NCI-H1417 treated with DMSO at 0.1 percent for 48 hours (cell line): Measurements from ENCODE around the gene CMTM7.

Source experiments
- DNase-seq: peaks from one replicate; lab custom pipeline; 2025; lab: John Stamatoyannopoulos, UW

Gene CMTM7

GRCh38 chr3:32391643-32392535 lies at the start of gene CMTM7:
Gene CMTM7, plus strand, starts transcription at chr3:32391853. Its CDS starts 54 bp downstream, at chr3:32391907.
- DNase-seq: no peak

- DNase-seq: no peak
Measured at GRCh38 chr3:32347343-32348125, 44.1 kb upstream of the CMTM7 start.

GRCh38 chr3:32349184-32349583 lies 42.5 kb upstream of the CMTM7 start:
- DNase-seq: no peak

DNA sequence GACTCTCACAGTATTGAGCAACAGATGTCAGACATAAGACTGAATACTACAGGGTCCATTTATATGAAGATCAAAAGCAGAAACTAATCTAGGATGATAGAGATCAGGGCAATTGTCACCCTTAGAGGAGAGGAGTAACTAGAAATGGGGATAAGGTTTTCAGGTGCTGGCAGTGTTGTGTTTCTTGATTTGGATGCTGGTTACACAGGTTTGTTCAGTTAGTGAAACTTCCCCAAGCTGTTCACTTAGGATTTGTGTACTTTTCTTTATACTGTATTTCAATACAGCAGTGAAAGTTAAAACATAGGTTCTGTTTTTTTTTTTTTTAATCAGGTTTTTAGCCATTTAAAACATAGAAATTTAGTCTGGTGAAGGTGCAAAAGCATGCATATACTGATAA lies 39.1 kb upstream of the CMTM7 start:
- no peak for DNase-seq

DNA sequence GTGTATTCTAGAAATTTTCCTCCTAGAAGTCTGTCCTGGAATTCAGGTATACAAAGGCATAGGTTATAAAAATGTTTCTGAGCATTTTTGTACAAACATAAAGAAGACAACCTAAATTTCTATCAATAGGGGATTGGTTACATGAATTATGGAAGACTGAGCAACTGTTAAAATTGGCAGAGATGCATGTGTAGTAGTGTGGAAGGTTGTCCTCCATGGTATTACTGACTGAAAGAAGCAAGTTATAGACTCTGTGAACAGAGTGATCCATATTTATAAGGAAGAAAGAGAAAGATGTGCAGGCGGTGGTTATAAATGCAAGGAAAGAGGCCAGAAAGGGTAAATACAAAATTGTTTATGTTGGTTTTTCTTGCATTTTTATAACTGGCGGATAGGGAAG lies 38.3 kb upstream of the CMTM7 start:
- no peak for DNase-seq

- DNase-seq: no peak
Measured at GRCh38 chr3:32354362-32354778, 37.3 kb upstream of the CMTM7 start.

DNA sequence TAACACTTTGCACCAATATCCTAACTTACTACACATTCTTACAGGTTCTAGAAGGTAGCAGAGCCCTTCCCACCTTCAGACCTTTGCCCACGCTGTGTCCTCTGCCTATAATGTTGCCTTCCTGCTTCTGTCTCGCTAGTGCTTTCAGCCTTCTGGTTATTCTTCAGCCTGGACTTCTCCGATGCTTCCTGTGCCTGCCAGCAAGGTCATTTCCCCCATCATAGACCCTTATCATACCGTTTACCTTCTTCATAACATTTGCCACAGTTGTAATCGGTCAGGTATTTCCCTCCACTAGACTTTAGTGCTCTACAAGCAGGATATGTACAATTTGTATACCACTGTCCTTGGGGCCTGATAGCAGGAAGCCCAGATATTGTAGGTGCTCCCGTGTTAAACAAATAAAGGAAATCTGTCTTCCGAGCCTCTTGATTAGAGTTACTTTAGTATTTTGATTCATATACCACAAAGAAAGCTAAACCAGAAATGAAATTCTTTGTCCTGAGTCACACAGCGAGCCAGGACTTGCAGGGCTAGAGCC lies 35.8 kb upstream of the CMTM7 start:
- DNase-seq: no peak

DNA sequence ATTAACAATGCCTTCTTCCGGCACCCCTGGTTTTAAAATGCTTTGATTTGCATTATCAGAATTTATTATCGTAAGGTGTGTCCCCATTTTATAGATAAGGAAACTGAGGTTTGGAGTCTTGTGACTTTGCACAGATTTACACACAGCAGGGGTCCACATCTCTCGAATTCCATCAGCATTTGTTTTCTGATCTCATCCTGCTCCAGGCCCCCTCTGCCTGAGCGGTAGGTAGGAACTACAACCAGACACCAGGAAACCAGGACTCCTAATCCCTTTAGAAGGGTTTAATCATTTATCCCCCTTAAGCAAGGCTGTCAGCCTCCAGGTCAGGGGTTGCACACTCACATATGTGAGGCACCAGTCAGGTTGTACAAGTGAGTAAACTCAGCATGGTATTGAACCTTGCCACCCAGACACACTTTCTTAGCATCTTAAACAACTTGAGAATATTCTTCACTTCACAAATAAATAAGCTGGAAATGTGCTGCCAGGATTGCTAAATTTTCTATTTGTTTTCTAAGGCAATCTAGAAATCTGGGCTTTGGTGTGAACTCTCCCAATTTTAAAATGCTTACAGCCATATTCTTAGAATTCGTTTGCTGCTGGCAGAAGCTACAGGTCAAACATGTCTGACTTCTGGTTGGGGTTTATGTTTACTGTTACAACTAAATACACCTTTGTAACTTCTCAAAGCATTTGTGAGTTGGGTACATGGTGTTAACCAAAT lies 31.7 kb upstream of the CMTM7 start:
- no peak for DNase-seq

DNA sequence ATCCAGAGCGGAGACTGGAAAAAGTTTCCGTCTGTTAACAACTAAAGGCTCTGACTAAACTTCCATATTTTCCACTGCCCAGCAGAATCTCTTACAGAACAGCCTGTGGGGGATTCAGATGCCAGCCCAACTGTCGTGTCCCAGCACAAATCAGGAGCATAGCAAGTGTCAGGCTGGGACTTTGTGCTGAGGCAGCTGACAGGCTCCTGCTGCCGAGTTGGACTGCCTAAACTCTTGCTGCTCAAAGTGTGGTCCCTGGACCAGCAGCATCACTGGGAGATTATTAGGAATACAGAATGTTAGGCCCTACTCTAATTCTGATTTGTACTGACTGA lies 31.2 kb upstream of the CMTM7 start:
- no peak for DNase-seq

DNA sequence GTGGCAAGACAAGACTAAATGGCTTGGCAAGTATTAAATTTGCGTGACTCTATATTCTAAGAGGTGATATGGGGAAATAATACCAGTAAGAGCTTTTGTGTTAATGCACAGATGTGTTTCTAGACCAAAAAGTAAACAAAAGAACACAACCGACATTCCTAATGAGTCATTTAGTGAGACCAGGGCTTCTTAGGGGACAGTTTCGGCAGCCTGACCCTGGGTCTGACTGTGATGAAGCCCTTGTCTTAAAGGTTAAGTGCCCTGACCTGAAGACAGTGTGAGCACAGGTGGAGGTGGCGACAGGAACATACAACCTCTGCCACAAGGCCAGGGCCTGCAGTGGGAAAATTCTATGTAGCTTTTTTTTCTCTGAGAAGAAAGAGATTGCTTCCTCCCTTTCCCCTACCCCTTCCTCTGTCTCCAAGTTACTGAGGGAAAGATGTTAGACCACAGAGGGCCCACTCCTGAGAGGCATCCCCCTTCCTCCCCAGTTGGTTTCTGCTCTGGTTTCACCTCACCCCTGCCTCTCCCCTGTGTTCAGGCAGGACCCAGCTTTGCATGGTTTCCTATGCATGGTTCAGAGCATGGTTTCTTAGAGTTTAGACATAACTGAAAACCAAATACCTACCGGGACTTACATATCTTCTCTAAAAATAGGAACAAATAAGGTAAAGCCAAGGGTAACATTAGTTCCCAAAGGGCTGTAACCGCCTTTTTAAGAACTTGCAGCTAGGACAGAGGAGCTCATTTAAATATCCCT lies 24.8 kb upstream of the CMTM7 start:
- DNase-seq: no peak

GRCh38 chr3:32367442-32367841 lies 24.2 kb upstream of the CMTM7 start:
- DNase-seq: no peak

- no peak for DNase-seq
Measured at GRCh38 chr3:32371461-32372212, 20.0 kb upstream of the CMTM7 start.

- no peak for DNase-seq
Measured at GRCh38 chr3:32372213-32372490, 19.5 kb upstream of the CMTM7 start.

GRCh38 chr3:32373276-32373675 lies 18.4 kb upstream of the CMTM7 start:
- no peak for DNase-seq

- DNase-seq: no peak
Measured at GRCh38 chr3:32373844-32374243, 17.8 kb upstream of the CMTM7 start.

DNA sequence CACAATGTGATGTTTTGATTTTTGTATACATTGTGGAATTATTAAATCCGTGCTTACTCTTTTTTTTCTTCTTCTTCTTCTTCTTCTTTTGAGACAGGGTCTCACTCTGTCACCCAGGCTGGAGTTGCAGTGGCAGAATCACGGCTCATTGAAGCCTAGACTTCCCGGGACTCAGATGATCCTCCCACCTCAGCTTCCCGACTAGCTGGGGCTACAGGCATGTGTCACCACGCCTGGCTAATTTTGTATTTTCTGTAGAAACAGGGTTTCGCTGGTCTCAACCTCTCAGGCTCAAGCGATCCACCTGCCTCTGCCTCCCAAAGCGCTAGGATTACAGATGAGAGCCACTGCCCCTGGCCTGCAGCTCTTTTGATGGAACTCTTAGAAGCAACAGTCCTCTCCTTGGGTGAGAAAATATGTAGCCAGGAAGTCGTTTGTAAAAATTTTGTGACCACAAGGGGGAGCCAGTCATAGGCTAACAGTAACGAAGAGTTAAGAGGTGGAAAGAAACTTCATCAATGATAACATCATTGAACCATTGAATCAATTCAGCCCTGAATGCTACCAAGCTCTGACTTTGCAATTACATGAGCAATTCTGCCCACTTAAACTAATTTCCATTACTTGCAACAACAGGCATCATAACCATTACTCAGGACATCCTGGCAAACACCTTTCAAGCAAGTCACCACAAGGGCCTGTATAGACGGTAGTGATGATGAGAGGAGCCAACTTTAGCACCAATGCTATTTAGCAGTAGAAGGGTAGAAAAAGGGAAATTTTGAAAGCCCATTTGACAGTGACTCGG lies 16.7 kb upstream of the CMTM7 start:
- DNase-seq: no peak

GRCh38 chr3:32375596-32375930 lies 16.1 kb upstream of the CMTM7 start:
- DNase-seq: no peak

- no peak for DNase-seq
Measured at GRCh38 chr3:32376115-32376514, 15.5 kb upstream of the CMTM7 start.

- no peak for DNase-seq
Measured at GRCh38 chr3:32379831-32380500, 11.7 kb upstream of the CMTM7 start.

- DNase-seq: no peak
Measured at GRCh38 chr3:32381922-32382321, 9.7 kb upstream of the CMTM7 start.
